Body of pancreas (tissue), 4 donors: ENCODE measurements around the gene NUDT2. TPM values are rescaled to one million over a fixed set of nuclear protein-coding genes. Genes with fewer than 3 reads are reported as not detected.
A peak's percentile ranks its signal among the peaks of the same experiment; 100 is the strongest.

ENCODE experiments used
- ATAC-seq: fragments of 150-250 bp; one replicate; pipeline ENCODE4 v1.9.1; 2016
- DNase-seq, 4 donors: peaks; one replicate each; pipeline ENCODE4 v3.0.0-alpha.2; 2019
- H3K27ac ChIP-seq, 4 donors: fragments of 200-600 bp; sonication (generic); 1 replicate in 3 of 4; 2 replicates in 1 of 4; pipeline versions ENCODE4 v1.5.1 to v1.6.1; 2016 to 2019; ENCODE audit warnings: mild to moderate bottlenecking in 1 of 4, mixed read lengths in 1 of 4, moderate library complexity in 1 of 4
- H3K27me3 ChIP-seq, 2 donors: fragments of 200-600 bp; sonication (generic); one replicate each; pipeline ENCODE4 v1.6.0; 2016; ENCODE audit warnings: mild to moderate bottlenecking in 1 of 2
- H3K36me3 ChIP-seq, 2 donors: fragments of 200-600 bp; sonication (generic); replicated peaks in 1 of 2; 2 replicates each; pipeline ENCODE4 v1.5.1; 2016; ENCODE audit warnings: low read depth in 2 of 2; ENCODE audit not compliant: insufficient read depth in 1 of 2
- H3K4me1 ChIP-seq: fragments of 200-600 bp; sonication (generic); one replicate; pipeline ENCODE4 v1.6.0; 2016
- H3K4me3 ChIP-seq, 2 donors: fragments of 200-600 bp; sonication (generic); 1 replicate in 1 of 2; 2 replicates in 1 of 2; pipeline ENCODE4 v1.5.1; 2016 to 2019
- H3K9me3 ChIP-seq, 3 donors: fragments of 200-600 bp; sonication (generic); 1 replicate in 2 of 3; 2 replicates in 1 of 3; pipeline ENCODE4 v1.5.1; 2016
- CTCF ChIP-seq, 7 experiments: fragments of 450-650 bp in 4 of 7; fragments of 200-600 bp in 3 of 7; sonication (generic) in 3 of 7; IDR thresholded peaks; one replicate each; pipeline ENCODE4 v1.5.1; 2016 to 2019; ENCODE audit warnings: antibody characterized with exemption in 7 of 7
- POLR2A ChIP-seq, 3 donors: fragments of 450-650 bp; IDR thresholded peaks; one replicate each; pipeline ENCODE4 v1.6.1; 2016; ENCODE audit warnings: antibody characterized with exemption in 3 of 3, mild to moderate bottlenecking in 2 of 3
- WGBS, 2 donors: methylation state at CpG; one replicate each; pipeline ENCODE4 v1.1.5; 2017; 5-methylcytosine and 5-hydroxymethylcytosine counted together
- intact Hi-C: fragments of 100-400 bp; cut with DNase I; formaldehyde crosslinking; loops from one replicate; pipeline ENCODE4 v1.15.1; 2023
- total RNA-seq, 2 donors: library from RNA; depleted of rRNA; stranded (reverse); fragments of >200 nt; gene quantifications; one replicate each; pipeline ENCODE4 v1.1.0, GENCODE V29; 2016

Gene NUDT2
- total RNA-seq, 2 donors from 2014 or later, result 9.2 to 14.0 TPM

GRCh38 chr9:34380034-34380510 lies 50.7 kb downstream of the NUDT2 start:
- Histone ChIP-seq H3K4me3 (no peak overlapping the region), H3K27me3 (no peaks in the 10 kb centered on the region), H3K27ac (peak overlapping the region in 3 of 4 donors; percentile 35 to 52 (median 44)), H3K36me3 (no peaks in the 10 kb centered on the region), H3K4me1 (peaks cover 45% of the 10 kb centered on the region), H3K9me3 (no peaks in the 10 kb centered on the region)
- no peak for TF ChIP-seq POLR2A (IDR thresholded peaks at IDR 0.05)
- no peak for TF ChIP-seq CTCF (IDR thresholded peaks at IDR 0.05)
- ATAC-seq, result no peak
- DNase-seq, result no peak
- whole genome bisulfite sequencing, 2 donors, result 48 to 75% methylated on average over 9 to 24 of the region's 24 CpGs
- intact Hi-C loops, result no loop called here

- Histone ChIP-seq H3K9me3 (no peaks in the 10 kb centered on the region), H3K27ac (peak overlapping the region in 3 of 4 donors; percentile 35 to 52 (median 44)), H3K4me1 (peaks cover 39% of the 10 kb centered on the region), H3K36me3 (no peaks in the 10 kb centered on the region), H3K4me3 (no peak overlapping the region), H3K27me3 (no peaks in the 10 kb centered on the region)
- TF ChIP-seq POLR2A (IDR thresholded peaks at IDR 0.05) (peak; percentile 63 to 80 (median 80)), CTCF (IDR thresholded peaks at IDR 0.05) (peak in 1 of 7 experiments; percentile 9)
- ATAC-seq (peak; percentile 57), DNase-seq (peak; percentile 81 to 84 (median 83))
- intact Hi-C loops, result no loop called here
- 5 to 12% methylated on average over 30 to 55 of the region's 59 CpGs for WGBS, 2 donors
Measured at GRCh38 chr9:34380511-34381315, 51.3 kb downstream of the NUDT2 start.

- 31% methylated on average over 10 to 17 of the region's 17 CpGs for WGBS, 2 donors
- no peaks in the 10 kb centered on the region for H3K9me3 ChIP-seq
- H3K27ac ChIP-seq, result peak overlapping the region in 1 of 4 donors; percentile 52
- DNase-seq (peak in 2 of 4 donors; percentile 31 to 42), ATAC-seq (no peak)
- peaks cover 33% of the 10 kb centered on the region for H3K4me1 ChIP-seq
- H3K27me3 ChIP-seq, result no peaks in the 10 kb centered on the region
- H3K36me3 ChIP-seq, result no peaks in the 10 kb centered on the region
- TF ChIP-seq POLR2A (IDR thresholded peaks at IDR 0.05) (no peak), CTCF (IDR thresholded peaks at IDR 0.05) (no peak)
- H3K4me3 ChIP-seq, result no peak overlapping the region
- intact Hi-C loops, result no loop called here
Measured at GRCh38 chr9:34381323-34381722, 52.0 kb downstream of the NUDT2 start.

GRCh38 chr9:34382054-34382453 lies 52.7 kb downstream of the NUDT2 start:
- H3K36me3 ChIP-seq, result no peaks in the 10 kb centered on the region
- no peak overlapping the region for H3K27ac ChIP-seq
- DNase-seq, result no peak
- H3K27me3 ChIP-seq, result no peaks in the 10 kb centered on the region
- WGBS, 2 donors, result 89 to 97% methylated on average over 5 of the region's 5 CpGs
- peaks cover 33% of the 10 kb centered on the region for H3K4me1 ChIP-seq
- TF ChIP-seq POLR2A (IDR thresholded peaks at IDR 0.05), result no peak
- no peak for TF ChIP-seq CTCF (IDR thresholded peaks at IDR 0.05)
- no peaks in the 10 kb centered on the region for H3K9me3 ChIP-seq
- no peak overlapping the region for H3K4me3 ChIP-seq
- intact Hi-C loops, result no loop called here
- ATAC-seq, result no peak
